Smooth muscle cell (in vitro differentiated cells): Measurements from ENCODE around the gene VGLL4. TPM values are rescaled to one million over a fixed set of nuclear protein-coding genes. Genes with fewer than 3 reads are reported as not detected.

Experiments used
- DNase-seq: peaks from one replicate; lab custom pipeline; 2025; ENCODE audit not compliant: unreplicated experiment; lab: John Stamatoyannopoulos, UW
- H2AFZ ChIP-seq: fragments of 200-600 bp; sonication (generic); 2 replicates; pipeline ENCODE4 v1.6.0; 2016; ENCODE audit warnings: antibody characterized with exemption, low read depth, mild to moderate bottlenecking
- H3F3A ChIP-seq: fragments of 200-600 bp; sonication (generic); 2 replicates; pipeline ENCODE4 v1.6.0; 2017; ENCODE audit warnings: antibody characterized with exemption, low read depth
- H3K27ac ChIP-seq: fragments of 200-600 bp; sonication (generic); 2 replicates; pipeline ENCODE4 v1.5.1; 2016; ENCODE audit warnings: low read depth, mild to moderate bottlenecking
- H3K27me3 ChIP-seq: fragments of 200-600 bp; sonication (generic); 2 replicates; pipeline ENCODE4 v1.6.1; 2016; ENCODE audit warnings: low read depth, mild to moderate bottlenecking
- H3K36me3 ChIP-seq: fragments of 200-600 bp; sonication (generic); 2 replicates; pipeline ENCODE4 v1.5.1; 2016; ENCODE audit warnings: low read depth
- H3K4me1 ChIP-seq: fragments of 200-600 bp; sonication (generic); 2 replicates; pipeline ENCODE4 v1.5.1; 2016; ENCODE audit warnings: low read depth
- H3K4me2 ChIP-seq: fragments of 200-600 bp; sonication (generic); 2 replicates; pipeline ENCODE4 v1.6.0; 2016; ENCODE audit warnings: mild to moderate bottlenecking
- H3K4me3 ChIP-seq: fragments of 200-600 bp; sonication (generic); 2 replicates; pipeline ENCODE4 v1.5.1; 2016; ENCODE audit warnings: mild to moderate bottlenecking
- H3K79me2 ChIP-seq: fragments of 200-600 bp; sonication (generic); 2 replicates; pipeline ENCODE4 v1.6.0; 2016; ENCODE audit warnings: low read depth, mild to moderate bottlenecking
- H3K9ac ChIP-seq: fragments of 200-600 bp; sonication (generic); 2 replicates; pipeline ENCODE4 v1.6.0; 2016; ENCODE audit warnings: low read depth
- H3K9me3 ChIP-seq: fragments of 200-600 bp; sonication (generic); replicated peaks from 2 replicates; pipeline ENCODE4 v1.5.1; 2016; ENCODE audit warnings: low read depth
- H4K20me1 ChIP-seq: fragments of 200-600 bp; sonication (generic); 2 replicates; pipeline ENCODE4 v1.6.0; 2016; ENCODE audit warnings: low read depth
- CTCF ChIP-seq: fragments of 200-600 bp; sonication (generic); IDR thresholded peaks from 2 replicates; pipeline ENCODE4 v1.5.1; 2017; ENCODE audit warnings: borderline replicate concordance, mild to moderate bottlenecking, antibody characterized with exemption; ENCODE audit not compliant: insufficient read depth, poor library complexity, severe bottlenecking
- whole genome bisulfite sequencing: methylation state at CpG from one replicate; pipeline ENCODE4 v1.1.7; 2016; ENCODE audit warnings: low lambda C conversion rate; 5-methylcytosine and 5-hydroxymethylcytosine counted together
- polyA plus RNA-seq: library from polyadenylated mRNA; unstranded; fragments of >200 nt; fragmentation: Nextera tagmentation; extraction: Ambion mirVana; gene quantifications from 2 replicates; pipeline ENCODE4 v1.2.1, GENCODE V29; 2016
- total RNA-seq: library from RNA; depleted of rRNA; stranded (reverse); fragments of >200 nt; gene quantifications from 2 replicates; pipeline ENCODE4 v1.2.3, GENCODE V29; 2014

The VGLL4 gene
- total and polyA plus RNA-seq, 2 experiments from 2014 or later = 72.0 to 109 TPM

GRCh38 chr3:11567516-11568467, 75.9 kb downstream of the VGLL4 start:
- Histone ChIP-seq H4K20me1 (peaks cover 60% of the 10 kb centered on the region), H3K4me3 (no peak overlapping the region), H3K9me3 (no peaks in the 10 kb centered on the region), H3K4me1 (peaks cover 6% of the 10 kb centered on the region), H3K36me3 (no peaks in the 10 kb centered on the region), H3K4me2 (peak overlapping the region; percentile 58), H3K27ac (peak overlapping the region; percentile 98), H3K27me3 (no peaks in the 10 kb centered on the region), H2AFZ (no peak overlapping the region), H3K9ac (peak overlapping the region; percentile 91), H3F3A (peaks cover 39% of the 10 kb centered on the region), H3K79me2 (peaks cover 87% of the 10 kb centered on the region)
- TF ChIP-seq CTCF = no peak
- no peak for DNase-seq
- 65% methylated on average over 27 of the region's 27 CpGs for WGBS

GRCh38 chr3:11566916-11567315, 76.8 kb downstream of the VGLL4 start:
- Histone ChIP-seq H3K4me2 (peak overlapping the region; percentile 58), H3K27me3 (no peaks in the 10 kb centered on the region), H3K27ac (peak overlapping the region; percentile 98), H3K9ac (peak overlapping the region; percentile 91), H2AFZ (no peak overlapping the region), H3K4me1 (peaks cover 6% of the 10 kb centered on the region), H3K79me2 (peaks cover 87% of the 10 kb centered on the region), H3K9me3 (no peaks in the 10 kb centered on the region), H4K20me1 (peaks cover 61% of the 10 kb centered on the region), H3K36me3 (no peaks in the 10 kb centered on the region), H3K4me3 (no peak overlapping the region), H3F3A (peaks cover 46% of the 10 kb centered on the region)
- TF ChIP-seq CTCF = peak; percentile 15
- DNase-seq = no peak
- 88% methylated on average over 17 of the region's 17 CpGs for WGBS

GRCh38 chr3:11566478-11566877, 77.2 kb downstream of the VGLL4 start:
- Histone ChIP-seq H3K27me3 (no peaks in the 10 kb centered on the region), H3K9ac (no peak overlapping the region), H3K4me2 (no peak overlapping the region), H2AFZ (no peak overlapping the region), H3K4me3 (no peak overlapping the region), H3F3A (peaks cover 46% of the 10 kb centered on the region), H3K4me1 (peaks cover 6% of the 10 kb centered on the region), H3K79me2 (peaks cover 84% of the 10 kb centered on the region), H3K27ac (peak overlapping the region; percentile 98), H3K9me3 (no peaks in the 10 kb centered on the region), H3K36me3 (no peaks in the 10 kb centered on the region), H4K20me1 (peaks cover 60% of the 10 kb centered on the region)
- TF ChIP-seq CTCF = no peak
- 98% methylated on average over 20 of the region's 20 CpGs for WGBS
- no peak for DNase-seq
